ENCODE results near the gene MXD4.
"Not testable (repeated sequence)": the region's sequence is repeated elsewhere in the genome, so short reads cannot be mapped to it uniquely, and the experiment has no call there.

The MXD4 gene

DNA sequence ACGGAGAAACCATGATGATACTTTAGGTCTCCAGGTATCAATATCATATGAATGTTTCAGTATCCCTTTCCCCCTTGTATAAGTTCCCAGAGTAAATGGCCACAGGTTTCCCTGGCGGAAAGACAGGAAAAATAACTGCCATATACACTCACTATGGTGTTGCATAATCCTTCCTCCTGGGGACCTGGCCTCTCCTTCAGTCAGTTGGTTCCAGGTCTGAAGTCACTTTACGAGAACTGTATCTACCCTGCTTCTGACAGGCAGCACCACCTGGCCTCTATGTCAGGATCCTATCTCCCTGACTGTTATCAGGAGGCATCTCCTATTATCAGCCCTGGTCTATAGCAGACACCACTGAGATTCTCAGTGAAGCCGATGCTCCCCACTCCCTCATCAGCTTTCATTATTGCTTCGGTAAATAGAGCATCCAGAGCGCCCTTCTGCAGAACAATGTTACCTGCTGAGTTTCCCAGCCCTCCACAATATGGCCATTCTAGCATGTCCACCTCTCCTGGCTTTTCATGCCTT lies 42.6 kb downstream of the MXD4 start:
- no peak for DNase-seq (ENCODE audit: low read depth)

- DNase-seq (ENCODE audit: low read depth) = no peak
Observed at GRCh38 chr4:2218436-2218835, 43.5 kb downstream of the MXD4 start.

DNA sequence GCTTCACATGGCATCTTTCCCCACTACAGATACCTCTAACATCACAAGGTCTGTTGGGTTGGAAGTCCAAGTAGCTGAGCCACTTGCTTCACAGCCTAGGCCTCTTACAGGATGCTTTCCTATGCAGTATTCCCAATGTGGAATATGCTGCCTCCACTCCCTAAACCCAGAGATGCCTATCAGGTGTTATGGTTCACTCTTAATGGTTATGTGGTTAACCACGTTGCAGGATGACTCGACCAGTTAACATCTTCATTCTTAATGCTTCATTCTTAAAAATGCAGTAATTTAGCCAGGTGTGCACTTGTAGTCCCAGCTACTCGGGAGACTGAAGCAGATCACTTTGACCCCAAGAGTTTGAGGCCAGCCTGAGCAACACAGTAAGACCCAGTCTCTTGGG lies 44.2 kb downstream of the MXD4 start:
- peak; percentile 80 for DNase-seq (ENCODE audit: low read depth)

GRCh38 chr4:2212831-2213230 lies 49.1 kb downstream of the MXD4 start:
- no peak for DNase-seq (ENCODE audit: low read depth)

DNA sequence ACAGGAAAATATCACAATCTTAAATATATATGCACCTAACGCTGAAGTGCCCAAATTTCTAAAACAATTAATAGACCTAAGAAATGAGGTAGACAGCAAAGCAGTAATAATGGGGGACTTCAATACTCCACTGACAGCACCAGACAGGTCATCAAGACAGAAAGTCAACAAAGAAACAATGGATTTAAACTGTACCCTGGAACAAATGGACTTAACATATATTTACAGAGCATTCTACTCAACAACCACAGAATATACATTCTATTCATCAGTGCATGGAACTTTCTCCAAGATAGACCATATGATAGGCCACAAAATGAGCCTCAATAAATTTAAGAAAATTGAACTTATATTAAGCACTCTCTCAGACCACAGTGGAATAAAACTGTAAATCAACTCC lies 59.1 kb downstream of the MXD4 start:
- DNase-seq (ENCODE audit: low read depth) = not testable (repeated sequence)
